BE2C (cell line): ENCODE measurements around the gene CAVIN1.

ENCODE experiments used
- DNase-seq: peaks from one replicate; pipeline ENCODE4 v3.0.0-alpha.2; 2020
- H3K27me3 ChIP-seq: fragments of 250-450 bp; sonication (Bioruptor Pico); 2 replicates; pipeline ENCODE4 v1.5.1; 2020; ENCODE audit warnings: mild to moderate bottlenecking
- H3K36me3 ChIP-seq: fragments of 250-450 bp; sonication (Bioruptor Pico); 2 replicates; pipeline ENCODE4 v1.5.1; 2020; ENCODE audit warnings: mild to moderate bottlenecking
- H3K4me1 ChIP-seq: fragments of 250-450 bp; sonication (Bioruptor Pico); 2 replicates; pipeline ENCODE4 v1.5.1; 2020
- H3K4me3 ChIP-seq: 2 replicates; pipeline ENCODE4 v1.5.1; 2011; ENCODE audit warnings: low read depth, low read length
- H3K9me3 ChIP-seq: fragments of 250-450 bp; sonication (Bioruptor Pico); 2 replicates; pipeline ENCODE4 v1.5.1; 2020
- TF ChIP-seq, protein P1 (sequence below): IDR thresholded peaks from 2 replicates; pipeline ENCODE4 v1.5.1; 2012; ENCODE audit warnings: mild to moderate bottlenecking, low read depth, low read length

Gene CAVIN1

DNA sequence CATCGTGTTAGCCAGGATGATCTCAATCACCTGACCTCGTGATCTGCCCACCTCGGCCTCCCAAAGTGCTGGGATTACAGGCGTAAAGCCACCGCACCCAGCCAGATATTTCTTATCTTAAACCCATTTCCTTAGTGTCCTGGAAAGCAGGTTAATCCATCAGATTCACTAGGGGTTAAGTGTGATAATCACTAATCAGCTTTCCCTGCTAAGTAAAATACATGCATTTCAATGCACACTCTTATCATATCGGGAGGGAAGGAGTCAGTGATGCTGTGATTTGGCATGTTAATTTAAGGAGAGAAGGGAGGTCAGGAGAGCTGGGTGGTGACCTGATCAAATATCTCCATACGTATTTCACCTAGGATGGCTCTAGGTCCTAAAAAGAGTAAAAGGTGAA, 63.9 kb downstream of the CAVIN1 start:
- Histone ChIP-seq H3K4me1 (peaks cover 3% of the 10 kb centered on the region; the same call in 1 of the 2 replicates), H3K27me3 (no peaks in the 10 kb centered on the region), H3K36me3 (peaks cover 3% of the 10 kb centered on the region), H3K9me3 (no peaks in the 10 kb centered on the region), H3K4me3 (no peak overlapping the region)
- DNase-seq: no peak
- TF ChIP-seq, protein P1, sequence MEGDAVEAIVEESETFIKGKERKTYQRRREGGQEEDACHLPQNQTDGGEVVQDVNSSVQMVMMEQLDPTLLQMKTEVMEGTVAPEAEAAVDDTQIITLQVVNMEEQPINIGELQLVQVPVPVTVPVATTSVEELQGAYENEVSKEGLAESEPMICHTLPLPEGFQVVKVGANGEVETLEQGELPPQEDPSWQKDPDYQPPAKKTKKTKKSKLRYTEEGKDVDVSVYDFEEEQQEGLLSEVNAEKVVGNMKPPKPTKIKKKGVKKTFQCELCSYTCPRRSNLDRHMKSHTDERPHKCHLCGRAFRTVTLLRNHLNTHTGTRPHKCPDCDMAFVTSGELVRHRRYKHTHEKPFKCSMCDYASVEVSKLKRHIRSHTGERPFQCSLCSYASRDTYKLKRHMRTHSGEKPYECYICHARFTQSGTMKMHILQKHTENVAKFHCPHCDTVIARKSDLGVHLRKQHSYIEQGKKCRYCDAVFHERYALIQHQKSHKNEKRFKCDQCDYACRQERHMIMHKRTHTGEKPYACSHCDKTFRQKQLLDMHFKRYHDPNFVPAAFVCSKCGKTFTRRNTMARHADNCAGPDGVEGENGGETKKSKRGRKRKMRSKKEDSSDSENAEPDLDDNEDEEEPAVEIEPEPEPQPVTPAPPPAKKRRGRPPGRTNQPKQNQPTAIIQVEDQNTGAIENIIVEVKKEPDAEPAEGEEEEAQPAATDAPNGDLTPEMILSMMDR: no peak

DNA sequence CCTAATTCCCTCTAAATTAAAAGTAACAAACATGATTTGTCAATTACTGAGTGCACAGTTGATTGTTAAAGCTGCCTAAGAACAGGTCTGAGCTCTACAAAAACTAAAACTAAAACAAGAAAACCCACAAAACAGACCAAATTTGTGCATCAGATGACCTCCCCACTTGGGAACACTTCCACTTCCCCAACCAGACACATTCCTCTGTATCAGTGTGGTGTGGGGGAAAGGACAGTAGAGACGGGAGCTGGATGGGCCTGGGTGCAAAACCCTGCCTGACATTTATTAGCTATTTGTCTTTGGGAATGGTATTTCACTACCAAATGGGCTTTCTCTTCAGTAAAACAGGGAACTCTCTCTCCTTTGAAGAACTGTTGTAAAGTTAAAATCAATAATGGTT, 64.6 kb downstream of the CAVIN1 start:
- Histone ChIP-seq H3K27me3 (no peaks in the 10 kb centered on the region), H3K9me3 (no peaks in the 10 kb centered on the region), H3K36me3 (peaks cover 3% of the 10 kb centered on the region), H3K4me3 (no peak overlapping the region), H3K4me1 (peaks cover 3% of the 10 kb centered on the region; the same call in 1 of the 2 replicates)
- no peak for DNase-seq
- TF ChIP-seq, protein P1: no peak

DNA sequence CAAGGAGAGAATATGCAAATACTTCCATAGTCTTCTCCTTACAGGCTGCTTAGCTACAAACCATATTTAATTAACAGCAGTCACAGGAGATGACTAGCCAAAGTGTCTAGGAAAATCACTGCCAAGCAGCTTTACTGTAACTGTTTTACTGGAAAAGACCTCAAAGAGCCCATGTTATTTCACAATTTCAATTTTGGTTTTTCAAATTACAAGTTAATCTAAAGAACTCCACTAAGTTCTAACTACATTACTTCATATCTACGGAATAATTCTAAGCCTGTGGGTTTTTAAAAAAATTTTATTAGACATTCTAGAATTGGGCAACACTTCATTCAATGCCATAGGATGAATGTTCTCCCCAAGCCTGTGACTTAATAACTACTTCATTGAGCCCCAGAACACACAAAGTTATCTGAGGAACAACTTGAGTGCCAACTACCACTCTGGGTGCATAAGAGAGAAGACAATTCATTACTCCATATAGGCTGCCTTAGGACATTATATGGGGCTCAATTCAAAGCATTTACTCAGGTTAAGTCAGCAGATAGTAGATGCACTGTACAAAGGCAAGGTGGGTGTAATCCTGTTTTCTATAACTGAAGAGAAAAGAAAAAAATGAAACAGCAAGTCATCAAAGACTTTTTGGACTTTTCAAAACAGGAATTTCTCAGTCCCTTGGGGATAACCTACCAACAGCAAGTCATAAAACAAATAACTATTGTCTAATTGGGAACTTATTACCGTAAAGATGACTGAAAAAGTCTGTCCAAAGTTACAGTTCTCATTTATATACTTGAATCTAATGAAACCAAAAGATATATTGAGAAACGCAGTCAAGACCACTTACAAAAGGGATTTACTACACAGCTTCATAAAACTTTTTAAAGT, 67.9 kb downstream of the CAVIN1 start:
- H3K36me3 ChIP-seq: no peaks in the 10 kb centered on the region
- H3K4me1 ChIP-seq: peaks cover 3% of the 10 kb centered on the region; the same call in 1 of the 2 replicates
- H3K4me3 ChIP-seq: no peak overlapping the region
- no peaks in the 10 kb centered on the region for H3K9me3 ChIP-seq
- DNase-seq: no peak
- TF ChIP-seq, protein P1: no peak
- H3K27me3 ChIP-seq: no peaks in the 10 kb centered on the region
